H9 (cell line): ENCODE measurements around the gene TIMELESS. TPM values are rescaled to one million over a fixed set of nuclear protein-coding genes. Genes with fewer than 3 reads are reported as not detected.

ENCODE experiments used
- DNase-seq: peaks from one replicate; pipeline ENCODE4 v3.0.0-alpha.2; 2017
- H2AFZ ChIP-seq: one replicate; pipeline ENCODE4 v1.6.1; 2013; ENCODE audit warnings: mild to moderate bottlenecking, low read length, control low read depth, moderate library complexity
- H2AK5ac ChIP-seq: 2 replicates; pipeline ENCODE4 v1.6.1; 2013; ENCODE audit warnings: low read length, control low read depth, mixed read lengths; ENCODE audit not compliant: insufficient read length
- H2BK120ac ChIP-seq: one replicate; pipeline ENCODE4 v1.6.1; 2013; ENCODE audit warnings: low read depth, mild to moderate bottlenecking, low read length, control low read depth, inconsistent platforms; ENCODE audit not compliant: poor library complexity, severe bottlenecking
- H2BK12ac ChIP-seq: 2 replicates; pipeline ENCODE4 v1.6.1; 2013; ENCODE audit warnings: low read length, control low read depth, mixed read lengths, low read depth; ENCODE audit not compliant: insufficient read length
- H2BK15ac ChIP-seq: 2 replicates; pipeline ENCODE4 v1.6.1; 2013; ENCODE audit warnings: low read depth, low read length, control low read depth
- H2BK20ac ChIP-seq: one replicate; pipeline ENCODE4 v1.6.1; 2013; ENCODE audit warnings: low read depth, mild to moderate bottlenecking, low read length, control low read depth, inconsistent platforms; ENCODE audit not compliant: poor library complexity, severe bottlenecking
- H2BK5ac ChIP-seq: 2 replicates; pipeline ENCODE4 v1.6.1; 2013; ENCODE audit warnings: low read length, control low read depth, mixed read lengths; ENCODE audit not compliant: insufficient read length
- H3K14ac ChIP-seq: 2 replicates; pipeline ENCODE4 v1.6.1; 2013; ENCODE audit warnings: low read length, control low read depth; ENCODE audit not compliant: insufficient read depth
- H3K18ac ChIP-seq: 2 replicates; pipeline ENCODE4 v1.6.1; 2013; ENCODE audit warnings: low read depth, mild to moderate bottlenecking, mixed read lengths, low read length, control low read depth; ENCODE audit not compliant: insufficient read length
- H3K23ac ChIP-seq: 2 replicates; pipeline ENCODE4 v1.6.1; 2013; ENCODE audit warnings: low read length, control low read depth, mixed read lengths, low read depth; ENCODE audit not compliant: insufficient read length
- H3K23me2 ChIP-seq: 2 replicates; pipeline ENCODE4 v1.6.1; 2013; ENCODE audit warnings: low read depth, mild to moderate bottlenecking, mixed read lengths, low read length, control low read depth; ENCODE audit not compliant: insufficient read length, poor library complexity, severe bottlenecking
- H3K27ac ChIP-seq: 2 replicates; pipeline ENCODE4 v1.5.1; 2013; ENCODE audit warnings: low read length, control low read depth, mixed read lengths, low read depth; ENCODE audit not compliant: insufficient read length
- H3K27me3 ChIP-seq: 2 replicates; pipeline ENCODE4 v1.6.1; 2013; ENCODE audit warnings: low read length, control low read depth, inconsistent platforms; ENCODE audit not compliant: insufficient read depth
- H3K4ac ChIP-seq: 2 replicates; pipeline ENCODE4 v1.6.1; 2013; ENCODE audit warnings: low read depth, mild to moderate bottlenecking, control low read depth, inconsistent platforms, low read length, moderate library complexity
- H3K4me1 ChIP-seq: 2 replicates; pipeline ENCODE4 v1.6.1; 2013; ENCODE audit warnings: low read length, control low read depth, inconsistent platforms; ENCODE audit not compliant: insufficient read depth
- H3K4me2 ChIP-seq: 2 replicates; pipeline ENCODE4 v1.6.1; 2013; ENCODE audit warnings: low read length, control low read depth, mixed read lengths; ENCODE audit not compliant: insufficient read length, insufficient read depth
- H3K56ac ChIP-seq: 2 replicates; pipeline ENCODE4 v1.6.1; 2013; ENCODE audit warnings: low read depth, mild to moderate bottlenecking, mixed read lengths, low read length, control low read depth; ENCODE audit not compliant: insufficient read length
- H3K79me1 ChIP-seq: 2 replicates; pipeline ENCODE4 v1.6.1; 2013; ENCODE audit warnings: low read depth, mild to moderate bottlenecking, moderate library complexity, low read length, control low read depth, inconsistent platforms; ENCODE audit not compliant: insufficient read depth, poor library complexity, severe bottlenecking
- H3K79me2 ChIP-seq: 2 replicates; pipeline ENCODE4 v1.6.1; 2013; ENCODE audit warnings: low read length, control low read depth, inconsistent platforms; ENCODE audit not compliant: insufficient read depth
- H3K9ac ChIP-seq: 2 replicates; pipeline ENCODE4 v1.6.1; 2013; ENCODE audit warnings: low read length, control low read depth, mixed read lengths; ENCODE audit not compliant: insufficient read length; ENCODE audit errors: extremely low read depth
- H3K9me3 ChIP-seq: one replicate; pipeline ENCODE4 v1.6.1; 2013; ENCODE audit warnings: low read depth, low read length, inconsistent platforms; ENCODE audit not compliant: control insufficient read depth
- H3T11ph ChIP-seq: one replicate; pipeline ENCODE4 v1.6.1; 2013; ENCODE audit warnings: mild to moderate bottlenecking, low read length, control low read depth, inconsistent platforms
- H4K20me1 ChIP-seq: one replicate; pipeline ENCODE4 v1.6.1; 2013; ENCODE audit not compliant: control insufficient read depth, insufficient read length, insufficient read depth
- H4K5ac ChIP-seq: 2 replicates; pipeline ENCODE4 v1.6.1; 2013; ENCODE audit warnings: low read depth, mild to moderate bottlenecking, mixed read lengths, low read length, control low read depth; ENCODE audit not compliant: insufficient read length
- H4K8ac ChIP-seq: replicated peaks from 2 replicates; pipeline ENCODE4 v1.6.1; 2013; ENCODE audit warnings: low read length, control low read depth, mixed read lengths, low read depth; ENCODE audit not compliant: insufficient read length
- H4K91ac ChIP-seq: 2 replicates; pipeline ENCODE4 v1.6.1; 2013; ENCODE audit warnings: low read depth, mild to moderate bottlenecking, moderate library complexity, mixed read lengths, low read length, control low read depth; ENCODE audit not compliant: insufficient read length
- H3K27ac Mint-ChIP-seq, 3 experiments: 2 replicates in 2 of 3; 3 replicates in 1 of 3; pipeline ENCODE4 v1.8.0; 2020 to 2021; ENCODE audit warnings: mixed read lengths in 3 of 3, mild to moderate bottlenecking in 1 of 3, moderate library complexity in 1 of 3
- H3K27me3 Mint-ChIP-seq: 2 replicates; pipeline ENCODE4 v1.8.0; 2021; ENCODE audit warnings: low read depth, mild to moderate bottlenecking, moderate library complexity, mixed read lengths
- H3K36me3 Mint-ChIP-seq, 3 experiments: 2 replicates in 2 of 3; 3 replicates in 1 of 3; pipeline ENCODE4 v1.8.0; 2020 to 2021; ENCODE audit warnings: low read depth in 3 of 3, mixed read lengths in 3 of 3; ENCODE audit not compliant: insufficient read depth in 1 of 3
- H3K4me1 Mint-ChIP-seq, 2 experiments: 2 replicates each; pipeline ENCODE4 v1.8.0; 2020; ENCODE audit warnings: mixed read lengths in 2 of 2
- H3K4me3 Mint-ChIP-seq, 2 experiments: 2 replicates in 1 of 2; 3 replicates in 1 of 2; pipeline ENCODE4 v1.8.0; 2020 to 2021; ENCODE audit warnings: mild to moderate bottlenecking in 2 of 2, mixed read lengths in 2 of 2, moderate library complexity in 1 of 2
- H3K9me3 Mint-ChIP-seq, 2 experiments: 2 replicates in 1 of 2; 3 replicates in 1 of 2; pipeline ENCODE4 v1.8.0; 2020; ENCODE audit warnings: mild to moderate bottlenecking in 2 of 2, mixed read lengths in 2 of 2, moderate library complexity in 1 of 2
- WGBS: extraction: QIAGEN DNeasy Blood & Tissue Kit; methylation state at CpG from one replicate; pipeline ENCODE4 v1.1.7; 2013; ENCODE audit warnings: missing lambda C conversion rate, low lambda C conversion rate, mixed read lengths; ENCODE audit not compliant: insufficient read length; ENCODE audit errors: extremely low coverage; 5-methylcytosine and 5-hydroxymethylcytosine counted together
- total RNA-seq: library from RNA; stranded (reverse); gene quantifications from 2 replicates; pipeline ENCODE4 v1.2.1, GENCODE V29; 2021
- TF ChIP-seq, protein P1 (sequence below): fragments of 200-600 bp; sonication (generic); conservative IDR thresholded peaks from 3 replicates; pipeline ENCODE4 v1.8.0; 2021; ENCODE audit warnings: antibody characterized with exemption, mild to moderate bottlenecking

TIMELESS gene
- total RNA-seq, 1 experiment from 2014 or later: 68.0 TPM

DNA sequence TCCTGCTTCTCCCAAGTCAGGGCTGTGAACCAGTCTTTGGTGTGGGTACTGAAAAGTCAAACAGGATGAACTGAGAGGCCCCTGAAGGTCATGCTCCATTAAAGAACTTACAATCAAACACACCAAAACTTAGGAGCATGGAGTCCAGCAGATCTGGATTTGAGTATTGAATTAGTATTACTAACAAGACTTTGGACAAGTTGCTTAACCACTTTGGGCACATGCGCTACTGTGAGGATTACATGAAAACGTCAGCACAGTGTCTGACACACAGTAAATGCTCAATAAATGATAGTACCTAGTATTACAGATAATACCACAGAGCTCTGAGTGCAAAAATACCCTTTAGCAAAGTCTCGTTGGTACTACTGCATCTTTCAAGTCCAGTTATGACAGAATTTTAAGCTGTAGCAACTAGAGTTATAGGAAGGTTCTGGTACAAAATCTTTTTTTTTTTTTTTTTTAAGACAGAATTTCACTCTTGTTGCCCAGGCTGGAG lies 23.2 kb downstream of the TIMELESS start:
- H3K9ac ChIP-seq: no peak overlapping the region
- H3K23me2 ChIP-seq: no peaks in the 10 kb centered on the region
- TF ChIP-seq, protein P1, sequence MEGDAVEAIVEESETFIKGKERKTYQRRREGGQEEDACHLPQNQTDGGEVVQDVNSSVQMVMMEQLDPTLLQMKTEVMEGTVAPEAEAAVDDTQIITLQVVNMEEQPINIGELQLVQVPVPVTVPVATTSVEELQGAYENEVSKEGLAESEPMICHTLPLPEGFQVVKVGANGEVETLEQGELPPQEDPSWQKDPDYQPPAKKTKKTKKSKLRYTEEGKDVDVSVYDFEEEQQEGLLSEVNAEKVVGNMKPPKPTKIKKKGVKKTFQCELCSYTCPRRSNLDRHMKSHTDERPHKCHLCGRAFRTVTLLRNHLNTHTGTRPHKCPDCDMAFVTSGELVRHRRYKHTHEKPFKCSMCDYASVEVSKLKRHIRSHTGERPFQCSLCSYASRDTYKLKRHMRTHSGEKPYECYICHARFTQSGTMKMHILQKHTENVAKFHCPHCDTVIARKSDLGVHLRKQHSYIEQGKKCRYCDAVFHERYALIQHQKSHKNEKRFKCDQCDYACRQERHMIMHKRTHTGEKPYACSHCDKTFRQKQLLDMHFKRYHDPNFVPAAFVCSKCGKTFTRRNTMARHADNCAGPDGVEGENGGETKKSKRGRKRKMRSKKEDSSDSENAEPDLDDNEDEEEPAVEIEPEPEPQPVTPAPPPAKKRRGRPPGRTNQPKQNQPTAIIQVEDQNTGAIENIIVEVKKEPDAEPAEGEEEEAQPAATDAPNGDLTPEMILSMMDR: no peak
- H4K5ac ChIP-seq: no peak overlapping the region
- H2AK5ac ChIP-seq: no peak overlapping the region
- no peaks in the 10 kb centered on the region for H3K4me1 ChIP-seq
- H3K4ac ChIP-seq: no peak overlapping the region
- Mint-ChIP-seq H3K4me3 (no peak overlapping the region), H3K27me3 (no peaks in the 10 kb centered on the region), H3K9me3 (no peaks in the 10 kb centered on the region), H3K27ac (no peak overlapping the region), H3K4me1 (no peaks in the 10 kb centered on the region), H3K36me3 (peaks cover 43 to 88% (median 78%) of the 10 kb centered on the region in 3 experiments; a peak in 6 of 7 replicates)
- H3K18ac ChIP-seq: no peak overlapping the region
- H3T11ph ChIP-seq: no peak overlapping the region
- no peaks in the 10 kb centered on the region for H3K79me1 ChIP-seq
- no peak overlapping the region for H2BK15ac ChIP-seq
- H3K79me2 ChIP-seq: no peaks in the 10 kb centered on the region
- H3K9me3 ChIP-seq: no peaks in the 10 kb centered on the region
- H2BK12ac ChIP-seq: no peak overlapping the region
- no peak overlapping the region for H4K8ac ChIP-seq
- H3K23ac ChIP-seq: no peak overlapping the region
- H3K4me2 ChIP-seq: no peak overlapping the region
- H2BK20ac ChIP-seq: no peak overlapping the region
- H3K56ac ChIP-seq: no peak overlapping the region
- H2BK5ac ChIP-seq: no peak overlapping the region
- no peak overlapping the region for H3K27ac ChIP-seq
- H2BK120ac ChIP-seq: no peak overlapping the region
- H3K27me3 ChIP-seq: no peaks in the 10 kb centered on the region
- DNase-seq: no peak
- H4K20me1 ChIP-seq: no peaks in the 10 kb centered on the region
- WGBS: no CpG with 5 or more reads among the region's 3 CpGs
- no peak overlapping the region for H2AFZ ChIP-seq
- H4K91ac ChIP-seq: no peak overlapping the region
- no peak overlapping the region for H3K14ac ChIP-seq
